ENCODE results near the gene AP1G2.

DNA sequence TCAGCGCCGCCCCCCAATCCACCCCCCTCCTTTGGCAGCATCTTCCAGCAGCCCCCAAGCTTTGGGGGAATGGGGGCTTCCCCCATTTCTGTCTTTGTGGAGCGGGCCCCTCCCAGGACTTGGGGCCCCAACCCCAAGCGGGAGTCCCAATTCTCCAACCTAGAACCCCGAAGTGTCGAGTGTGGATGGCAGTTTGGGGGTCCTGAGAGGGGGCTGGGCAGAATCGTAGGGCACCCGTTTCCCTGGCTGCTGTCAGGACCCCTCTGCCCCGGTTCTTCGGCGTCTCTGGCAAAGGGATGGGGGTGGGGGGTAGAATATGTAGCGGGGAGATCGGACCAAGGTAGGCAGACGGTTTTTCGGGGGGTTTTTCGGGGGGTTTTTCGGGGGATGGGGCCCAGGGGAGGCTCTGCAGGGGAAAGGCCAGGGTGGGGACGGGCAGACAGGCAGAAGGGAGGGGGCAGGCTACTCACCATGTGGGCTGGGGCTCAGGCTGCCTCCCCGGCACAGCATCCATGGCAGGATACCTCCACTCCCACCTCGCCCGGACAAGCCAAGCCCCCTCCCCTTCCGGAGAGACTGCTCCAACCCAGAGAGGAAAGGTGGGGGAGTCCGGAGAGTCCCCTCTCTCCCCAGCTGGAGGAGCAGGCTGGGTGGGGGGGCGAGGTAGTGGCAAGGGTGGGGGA, 10.3 kb upstream of the AP1G2 start:
- TF ChIP-seq POLR2AphosphoS5 (IDR thresholded peaks at IDR 0.05; ENCODE audit: low read depth, low read length) (no peak), POLR2A (IDR thresholded peaks at IDR 0.05; ENCODE audit: low read depth, low read length) (no peak), TAF1 (IDR thresholded peaks at IDR 0.05; ENCODE audit: low read depth, low read length) (0 out of 2 replicates have a peak, but pooled peaks have one; percentile 22), PAX5 (IDR thresholded peaks at IDR 0.05; ENCODE audit: insufficient read depth, low read length, severe bottlenecking) (no peak), POU2F2 (IDR thresholded peaks at IDR 0.05; ENCODE audit: low read depth, low read length) (no peak)

Data from GM12891 (cell line).